Endothelial cell of umbilical vein (primary cell): Measurements from ENCODE around the gene SORCS3. TPM values are rescaled to one million over a fixed set of nuclear protein-coding genes. Genes with fewer than 3 reads are reported as not detected.

Experiments
- BruUV-seq: library from RNA; stranded (reverse); fragments of 400-500 nt; replicated peaks from 2 replicates; lab custom pipeline; 2021; lab: Mats Ljungman, UMichigan
- CTCF ChIA-PET: fragments of 300-600, 350-600 bp; sonication (Branson Sonifier 250); formaldehyde crosslinking; loops from one replicate; lab custom pipeline; 2021; ENCODE audit warnings: antibody characterized with exemption, inconsistent platforms; lab: Charles Lee
- POLR2A ChIA-PET: fragments of 300-600, 350-600 bp; sonication (Branson Sonifier 250); formaldehyde crosslinking; loops from one replicate; lab custom pipeline; 2021; ENCODE audit warnings: antibody characterized with exemption, inconsistent platforms; lab: Charles Lee
- DNase-seq: peaks from one replicate; pipeline ENCODE4 v3.0.0-alpha.2; 2011; ENCODE audit warnings: low read depth, low spot score
- FAIRE-seq: peaks from 2 replicates; lab custom pipeline; 2011; peaks lifted over from hg19 to GRCh38; lab: Jason Lieb, UNC
- H2AFZ ChIP-seq: 2 replicates; pipeline ENCODE4 v1.6.0; 2012; ENCODE audit warnings: low read depth, low read length, control low read depth, inconsistent platforms
- H3K27ac ChIP-seq: 2 replicates; pipeline ENCODE4 v1.5.1; 2011; ENCODE audit warnings: low read depth, mild to moderate bottlenecking, control low read depth, low read length, moderate library complexity; ENCODE audit not compliant: insufficient read depth
- H3K27me3 ChIP-seq, 2 experiments: 2 replicates each; pipeline versions ENCODE4 v1.6.0 to v1.6.1; 2011; ENCODE audit warnings: low read length in 2 of 2, mixed read lengths in 1 of 2; ENCODE audit not compliant: control insufficient read depth in 2 of 2, insufficient read depth in 2 of 2
- H3K36me3 ChIP-seq, 2 experiments: 2 replicates in 1 of 2; 3 replicates in 1 of 2; pipeline ENCODE4 v1.5.1; 2011; ENCODE audit warnings: low read length in 2 of 2, mild to moderate bottlenecking in 1 of 2, moderate library complexity in 1 of 2; ENCODE audit not compliant: control insufficient read depth in 2 of 2, insufficient read depth in 2 of 2; ENCODE audit errors: extremely low read depth in 1 of 2
- H3K4me1 ChIP-seq: 3 replicates; pipeline ENCODE4 v1.5.1; 2011; ENCODE audit warnings: mild to moderate bottlenecking, low read length; ENCODE audit not compliant: control insufficient read depth, insufficient read depth; ENCODE audit errors: extremely low read depth
- H3K4me2 ChIP-seq: 2 replicates; pipeline ENCODE4 v1.6.1; 2011; ENCODE audit warnings: low read length, control low read depth, mixed read lengths; ENCODE audit not compliant: insufficient read depth
- H3K4me3 ChIP-seq, 3 experiments: fragments of 200-600 bp in 1 of 3; sonication (generic), shearing (Covaris generic) in 1 of 3; replicated peaks in 1 of 3; 2 replicates each; pipeline ENCODE4 v1.5.1; 2011 to 2016; ENCODE audit warnings: control low read depth in 3 of 3, low read length in 3 of 3, mild to moderate bottlenecking in 2 of 3, inconsistent platforms in 1 of 3, low read depth in 1 of 3, moderate library complexity in 1 of 3; ENCODE audit not compliant: insufficient read depth in 1 of 3
- H3K79me2 ChIP-seq: 2 replicates; pipeline ENCODE4 v1.6.0; 2012; ENCODE audit warnings: low read length, inconsistent platforms; ENCODE audit not compliant: control insufficient read depth, insufficient read depth
- H3K9ac ChIP-seq: replicated peaks from 2 replicates; pipeline ENCODE3; 2011; ENCODE audit warnings: low read length, control low read depth; ENCODE audit not compliant: insufficient read depth; ENCODE audit errors: extremely low read depth
- H3K9me1 ChIP-seq: replicated peaks from 3 replicates; pipeline ENCODE4 v1.6.0; 2011; ENCODE audit warnings: mild to moderate bottlenecking, low read length; ENCODE audit not compliant: control insufficient read depth, insufficient read depth; ENCODE audit errors: extremely low read depth
- H3K9me3 ChIP-seq: replicated peaks from 2 replicates; pipeline ENCODE4 v1.5.1; 2012; ENCODE audit warnings: low read length, inconsistent platforms; ENCODE audit not compliant: control insufficient read depth, insufficient read depth
- H4K20me1 ChIP-seq: replicated peaks from 2 replicates; pipeline ENCODE3; 2011; ENCODE audit warnings: mild to moderate bottlenecking, low read length; ENCODE audit not compliant: control insufficient read depth, insufficient read depth; ENCODE audit errors: extremely low read depth
- EZH2 ChIP-seq: IDR thresholded peaks from 2 replicates; pipeline ENCODE4 v1.6.1; 2012; ENCODE audit warnings: borderline replicate concordance, low read depth, mild to moderate bottlenecking, moderate library complexity, low read length, inconsistent platforms; ENCODE audit not compliant: severe bottlenecking
- FOS ChIP-seq: IDR thresholded peaks from 2 replicates; pipeline ENCODE4 v1.6.1; 2011; ENCODE audit warnings: mild to moderate bottlenecking, low read length, moderate library complexity, borderline replicate concordance; ENCODE audit not compliant: insufficient read depth
- GATA2 ChIP-seq: IDR thresholded peaks from 2 replicates; pipeline ENCODE4 v1.7.0; 2011; ENCODE audit warnings: low read depth, mild to moderate bottlenecking, moderate library complexity, mixed read lengths, low read length; ENCODE audit not compliant: insufficient read length, insufficient read depth
- JUN ChIP-seq: IDR thresholded peaks from 2 replicates; pipeline ENCODE4 v1.6.1; 2011; ENCODE audit warnings: borderline replicate concordance, low read depth; ENCODE audit not compliant: insufficient read length, insufficient read depth
- MYC ChIP-seq: IDR thresholded peaks from one replicate; pipeline ENCODE4 v1.6.1; 2011; ENCODE audit warnings: mild to moderate bottlenecking, low read depth, low read length
- POLR2A ChIP-seq: IDR thresholded peaks from 2 replicates; pipeline ENCODE4 v1.6.1; 2012; ENCODE audit warnings: low read depth, mild to moderate bottlenecking, control low read depth, low read length
- POLR2AphosphoS5 ChIP-seq: IDR thresholded peaks from 2 replicates; pipeline ENCODE4 v1.6.1; 2012; ENCODE audit warnings: low read depth, mild to moderate bottlenecking, control low read depth, low read length, moderate library complexity; ENCODE audit not compliant: insufficient read depth
- dilution Hi-C: fragments of 300-500 bp; cut with MboI; formaldehyde crosslinking; loops from one replicate; pipeline ENCODE4 v1.15.0; 2019; ENCODE audit warnings: low sequenced_read_pairs; ENCODE audit not compliant: extremely low pct_ligation_motif_present
- intact Hi-C: fragments of 100-400 bp; cut with micrococcal nuclease; formaldehyde crosslinking; loops from one replicate; pipeline ENCODE4 v1.10.0; 2022
- polyA plus RNA-seq, 4 experiments: library from polyadenylated mRNA; depleted of rRNA in 3 of 4; stranded (reverse) in 3 of 4; unstranded in 1 of 4; fragments of >200 nt; gene quantifications; 2 replicates each; pipeline versions ENCODE4 v1.2.1 to v1.2.3, GENCODE V29; 2011 to 2012; ENCODE audit warnings: missing spikeins in 1 of 4
- total RNA-seq: library from RNA; stranded (reverse); gene quantifications from 2 replicates; pipeline ENCODE4 v1.2.3, GENCODE V29; 2021
- TF ChIP-seq, protein P1 (sequence below), 2 donors: IDR thresholded peaks; 1 replicate in 1 of 2; 2 replicates in 1 of 2; pipeline ENCODE4 v1.5.1; 2011; ENCODE audit warnings: low read length in 2 of 2, mild to moderate bottlenecking in 2 of 2, moderate library complexity in 2 of 2, control low read depth in 1 of 2, inconsistent platforms in 1 of 2, low read depth in 1 of 2; ENCODE audit not compliant: insufficient read depth in 1 of 2; ENCODE audit errors: extremely low read depth in 1 of 2
- TF ChIP-seq, protein P2 (sequence below): IDR thresholded peaks from 2 replicates; pipeline ENCODE4 v1.6.1; 2011; ENCODE audit not compliant: insufficient read depth, insufficient read length

Gene SORCS3
- total and polyA plus RNA-seq, 2 donors (not counting 3 experiments of a cell fraction or from before 2014, with no cell fraction given) = not detected

DNA sequence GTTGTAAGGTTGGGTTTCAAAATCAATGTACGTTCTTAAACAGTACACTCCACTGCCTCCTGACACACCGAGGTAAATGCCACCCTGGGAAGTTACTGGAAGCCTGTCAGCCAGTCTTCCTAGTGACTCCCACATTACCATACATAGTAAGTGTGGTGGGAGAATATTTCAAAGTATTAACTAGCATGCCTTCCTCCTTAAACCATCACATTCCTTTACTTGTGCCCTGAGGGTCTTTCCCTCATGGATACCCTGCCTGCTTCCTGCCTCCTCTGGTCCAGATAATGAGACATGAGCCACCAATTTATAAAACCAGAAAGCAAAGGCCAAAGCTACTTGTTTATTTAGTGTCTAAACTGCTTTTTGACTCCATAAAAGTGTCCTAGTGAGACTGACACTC, 23.3 kb upstream of the SORCS3 start:
- ChIA-PET CTCF (no interaction called here), POLR2A (no interaction called here)
- no peak overlapping the region for H2AFZ ChIP-seq
- H3K9me1 ChIP-seq = no peaks in the 10 kb centered on the region
- no peaks in the 10 kb centered on the region for H3K79me2 ChIP-seq
- H3K4me3 ChIP-seq = no peak overlapping the region
- no peaks in the 10 kb centered on the region for H3K27me3 ChIP-seq
- H4K20me1 ChIP-seq = no peaks in the 10 kb centered on the region
- no peak overlapping the region for H3K4me2 ChIP-seq
- DNase-seq (no peak), FAIRE-seq (no peak)
- no TSS peak for BruUV-seq
- no peak overlapping the region for H3K27ac ChIP-seq
- no peak for TF ChIP-seq JUN
- TF ChIP-seq, protein P1, sequence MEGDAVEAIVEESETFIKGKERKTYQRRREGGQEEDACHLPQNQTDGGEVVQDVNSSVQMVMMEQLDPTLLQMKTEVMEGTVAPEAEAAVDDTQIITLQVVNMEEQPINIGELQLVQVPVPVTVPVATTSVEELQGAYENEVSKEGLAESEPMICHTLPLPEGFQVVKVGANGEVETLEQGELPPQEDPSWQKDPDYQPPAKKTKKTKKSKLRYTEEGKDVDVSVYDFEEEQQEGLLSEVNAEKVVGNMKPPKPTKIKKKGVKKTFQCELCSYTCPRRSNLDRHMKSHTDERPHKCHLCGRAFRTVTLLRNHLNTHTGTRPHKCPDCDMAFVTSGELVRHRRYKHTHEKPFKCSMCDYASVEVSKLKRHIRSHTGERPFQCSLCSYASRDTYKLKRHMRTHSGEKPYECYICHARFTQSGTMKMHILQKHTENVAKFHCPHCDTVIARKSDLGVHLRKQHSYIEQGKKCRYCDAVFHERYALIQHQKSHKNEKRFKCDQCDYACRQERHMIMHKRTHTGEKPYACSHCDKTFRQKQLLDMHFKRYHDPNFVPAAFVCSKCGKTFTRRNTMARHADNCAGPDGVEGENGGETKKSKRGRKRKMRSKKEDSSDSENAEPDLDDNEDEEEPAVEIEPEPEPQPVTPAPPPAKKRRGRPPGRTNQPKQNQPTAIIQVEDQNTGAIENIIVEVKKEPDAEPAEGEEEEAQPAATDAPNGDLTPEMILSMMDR (IDR thresholded peaks at IDR 0.05; ENCODE audit: extremely low read depth in 1 of 2, insufficient read depth in 1 of 2, low read depth in 1 of 2, low read length in 2 of 2) = no peak
- TF ChIP-seq GATA2 = no peak
- TF ChIP-seq MYC = no peak
- no peak for TF ChIP-seq POLR2AphosphoS5
- no peak for TF ChIP-seq FOS
- TF ChIP-seq POLR2A = no peak
- TF ChIP-seq, protein P2, sequence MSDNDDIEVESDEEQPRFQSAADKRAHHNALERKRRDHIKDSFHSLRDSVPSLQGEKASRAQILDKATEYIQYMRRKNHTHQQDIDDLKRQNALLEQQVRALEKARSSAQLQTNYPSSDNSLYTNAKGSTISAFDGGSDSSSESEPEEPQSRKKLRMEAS = no peak
- no peak for TF ChIP-seq EZH2
- H3K36me3 ChIP-seq = no peaks in the 10 kb centered on the region
- dilution Hi-C loops (no loop called here), intact Hi-C loops (no loop called here)
- no peaks in the 10 kb centered on the region for H3K9me3 ChIP-seq
- H3K9ac ChIP-seq = no peak overlapping the region
- no peaks in the 10 kb centered on the region for H3K4me1 ChIP-seq
